GM19328 (cell line): ENCODE measurements around the gene FAM193A.
"Not testable (repeated sequence)": the region's sequence is repeated elsewhere in the genome, so short reads cannot be mapped to it uniquely, and the experiment has no call there.

Experiments used
- ATAC-seq: cut with Tn5 transposase; IDR thresholded peaks from one replicate; pipeline ENCODE4 v1.9.1; 2021; ENCODE audit warnings: mild to moderate bottlenecking, moderate library complexity; ENCODE audit not compliant: unreplicated experiment

FAM193A gene

DNA sequence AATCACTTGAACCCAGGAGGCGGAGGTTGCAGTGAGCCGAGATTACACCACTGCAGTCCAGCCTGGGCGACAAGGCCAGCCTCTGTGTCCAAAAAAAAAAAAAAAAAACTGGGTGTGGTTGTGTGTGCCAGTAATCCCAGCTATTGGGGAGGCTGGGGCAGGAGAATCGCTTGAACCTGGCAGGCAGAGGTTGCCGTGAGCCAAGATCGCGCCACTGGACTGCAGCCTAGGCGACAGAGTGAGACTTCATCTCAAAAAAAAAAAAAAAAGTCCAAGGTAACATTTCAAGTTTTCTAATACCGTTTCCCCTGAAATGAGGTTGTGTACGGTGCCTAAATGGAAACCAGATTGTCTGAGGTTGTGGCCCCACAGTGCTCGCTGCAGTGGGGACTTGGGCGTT is 35.6 kb downstream of the FAM193A start:
- no peak for ATAC-seq

DNA sequence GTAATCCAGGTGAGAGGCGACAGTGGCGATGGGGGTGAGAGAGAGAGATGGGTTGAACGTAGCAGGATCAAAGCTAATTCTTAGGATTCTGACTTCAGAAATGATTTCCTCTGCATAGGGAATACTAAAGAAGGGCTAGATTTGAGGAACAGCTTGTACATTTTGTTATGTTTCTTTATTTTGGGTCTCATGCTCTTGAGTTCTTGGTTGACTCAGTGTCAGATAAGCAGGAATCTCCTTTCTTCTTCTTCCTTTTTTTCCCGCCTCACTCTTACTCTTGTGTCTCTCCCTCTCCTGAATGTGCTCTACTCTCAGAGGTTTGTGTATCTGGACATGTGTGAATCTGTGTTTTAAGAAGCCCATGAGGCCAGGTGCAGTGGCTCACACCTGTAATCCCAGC is 36.4 kb downstream of the FAM193A start:
- ATAC-seq: no peak

DNA sequence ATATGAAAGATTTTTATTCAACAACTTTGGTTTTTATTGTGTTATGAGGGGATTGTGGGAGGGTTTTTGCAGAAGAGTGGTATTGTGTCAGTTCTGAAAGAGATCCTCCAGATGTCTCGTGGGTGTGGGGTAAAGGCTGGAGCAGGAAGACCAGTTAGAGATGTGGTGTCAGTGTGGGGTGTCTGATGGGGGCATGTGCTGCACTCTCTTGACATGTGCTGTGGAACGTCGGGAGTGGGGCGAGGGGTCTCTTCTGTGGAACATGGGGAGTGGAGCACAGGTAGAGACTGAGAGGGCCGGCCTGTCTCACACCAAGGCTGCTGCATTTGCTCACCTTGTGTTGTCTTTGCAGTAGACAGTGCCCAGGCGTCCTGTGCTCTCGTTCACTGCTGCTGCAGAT is 37.6 kb downstream of the FAM193A start:
- ATAC-seq: no peak

DNA sequence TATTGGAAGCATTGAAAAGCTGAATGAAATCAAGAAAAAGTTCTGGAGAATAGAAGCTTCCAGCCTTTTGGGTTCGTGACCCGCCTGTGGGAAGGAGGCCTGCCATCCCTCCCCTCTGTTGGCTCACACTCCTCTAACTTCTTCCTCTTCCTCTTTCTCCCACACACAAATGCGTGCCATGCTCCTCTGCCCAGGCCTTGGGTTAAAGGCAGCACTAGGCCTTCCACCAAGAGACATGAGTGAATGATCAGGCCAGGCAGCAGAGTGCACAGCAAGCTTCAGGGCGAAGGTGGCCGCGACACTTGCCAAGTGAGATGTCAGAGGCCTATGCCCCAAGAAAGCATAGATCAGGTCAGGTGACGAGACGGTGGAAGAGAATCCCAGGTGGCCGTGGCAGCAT is 38.4 kb downstream of the FAM193A start:
- no peak for ATAC-seq

DNA sequence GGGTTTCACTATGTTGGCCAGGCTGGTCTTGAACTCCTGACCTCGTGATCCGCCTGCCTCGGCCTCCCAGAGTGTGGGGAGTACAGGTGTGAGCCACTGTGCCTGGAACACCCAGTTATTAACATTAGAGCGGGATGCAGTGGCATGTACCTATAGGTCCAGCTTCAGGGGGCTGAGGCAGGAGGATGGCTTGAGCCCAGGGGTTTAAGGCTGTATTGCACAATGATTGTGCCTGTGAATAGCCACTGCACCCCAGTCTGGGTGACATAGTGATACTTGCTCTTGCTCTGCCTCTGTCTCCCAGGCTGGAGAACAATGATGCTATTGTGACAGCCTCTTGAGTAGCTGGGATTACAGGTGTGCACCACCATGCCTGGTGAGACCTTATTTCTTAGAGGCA is 39.8 kb downstream of the FAM193A start:
- ATAC-seq: no peak

DNA sequence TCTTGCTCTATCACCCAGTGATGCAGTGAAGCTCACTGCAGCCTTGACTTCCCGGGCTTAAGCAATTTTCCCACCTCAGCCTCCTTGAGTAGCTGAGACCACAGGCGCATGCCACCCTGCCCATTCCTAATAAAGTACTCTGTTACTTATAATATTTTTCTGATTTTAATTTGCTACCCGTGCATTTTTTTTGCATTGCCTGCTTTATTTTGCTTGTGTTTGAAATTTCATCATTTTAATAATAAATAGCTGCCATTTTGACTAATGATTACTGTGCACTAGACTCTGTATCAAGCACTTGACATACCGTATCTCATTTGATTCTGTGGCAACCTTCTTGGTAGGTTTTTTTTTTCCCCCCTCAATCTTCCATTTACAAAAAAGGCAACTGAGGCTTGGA is 41.7 kb downstream of the FAM193A start:
- no peak for ATAC-seq

DNA sequence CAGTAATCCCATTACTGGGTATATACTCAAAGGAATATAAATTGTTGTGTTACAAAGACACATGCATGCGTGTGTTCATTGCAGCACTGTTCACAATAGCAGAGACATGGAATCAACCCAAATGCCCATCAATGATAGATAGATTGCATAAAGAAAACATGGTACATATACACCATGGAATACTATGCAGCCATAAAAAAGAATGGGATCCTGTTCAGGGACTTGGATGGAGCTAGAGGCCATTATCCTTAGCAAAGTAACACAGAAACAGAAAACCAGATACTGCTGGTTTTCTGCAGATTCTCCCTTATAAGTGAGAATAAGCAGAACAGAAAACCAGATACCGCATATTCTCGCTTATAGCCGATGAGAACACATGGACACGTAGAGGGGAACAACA is 43.5 kb downstream of the FAM193A start:
- no peak for ATAC-seq

DNA sequence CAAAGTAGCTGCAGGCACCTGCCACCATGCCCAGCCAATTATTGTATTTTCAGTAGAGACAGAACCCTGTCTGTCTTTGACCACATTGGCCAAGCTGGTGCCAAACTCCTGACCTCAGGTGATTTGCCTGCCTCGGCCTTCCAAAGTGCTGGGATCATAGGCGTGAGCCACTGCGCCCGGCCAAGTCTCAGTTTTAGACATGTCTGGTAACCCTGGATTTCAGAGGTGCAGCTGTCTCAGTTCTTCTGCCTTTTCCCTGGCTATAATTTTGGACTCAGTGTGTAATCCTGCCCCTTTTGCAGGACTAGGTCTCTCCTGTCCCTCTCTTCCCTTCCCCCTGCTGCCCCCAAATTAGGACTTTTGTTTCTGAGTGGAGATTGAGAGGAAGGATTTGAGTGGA is 46.6 kb downstream of the FAM193A start:
- ATAC-seq: no peak

DNA sequence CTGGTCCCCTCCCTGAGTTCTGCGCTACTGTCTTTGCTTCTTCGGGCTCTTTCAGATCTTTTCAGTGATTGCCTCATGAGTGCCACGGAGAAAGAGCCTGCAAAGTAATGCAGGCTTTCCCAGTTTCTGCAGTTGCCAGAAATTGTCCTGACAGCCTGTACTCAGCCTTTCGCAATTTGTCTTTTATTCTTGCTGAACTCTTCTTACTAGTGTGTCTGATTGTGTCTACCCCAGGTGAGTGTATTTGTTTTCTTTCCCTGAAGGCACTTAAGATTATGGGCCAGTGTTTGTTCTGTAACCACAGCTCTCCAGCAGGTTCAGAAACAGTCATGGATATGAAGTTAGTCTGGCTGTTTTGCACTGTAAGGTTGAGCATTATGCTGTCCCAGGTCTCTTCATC is 47.1 kb downstream of the FAM193A start:
- no peak for ATAC-seq

DNA sequence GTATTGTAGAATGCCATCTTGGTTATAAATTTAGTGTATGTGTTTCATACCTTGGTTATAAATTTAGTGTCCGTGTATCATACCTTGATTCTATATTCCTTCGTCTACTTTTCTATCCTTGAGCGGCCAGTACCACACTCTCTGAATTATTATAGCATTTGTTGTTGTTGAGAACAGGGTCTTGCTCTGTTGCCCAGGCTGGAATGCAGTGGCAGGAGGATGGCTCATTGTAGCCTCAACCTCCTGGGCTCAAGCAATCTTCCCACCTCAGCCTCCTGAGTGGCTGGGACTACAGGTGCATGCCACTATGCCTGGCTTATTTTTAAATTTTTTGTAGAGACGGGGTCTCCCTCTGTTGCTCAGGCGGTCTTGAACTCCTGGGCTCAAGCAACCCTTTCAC is 50.1 kb downstream of the FAM193A start:
- no peak for ATAC-seq

DNA sequence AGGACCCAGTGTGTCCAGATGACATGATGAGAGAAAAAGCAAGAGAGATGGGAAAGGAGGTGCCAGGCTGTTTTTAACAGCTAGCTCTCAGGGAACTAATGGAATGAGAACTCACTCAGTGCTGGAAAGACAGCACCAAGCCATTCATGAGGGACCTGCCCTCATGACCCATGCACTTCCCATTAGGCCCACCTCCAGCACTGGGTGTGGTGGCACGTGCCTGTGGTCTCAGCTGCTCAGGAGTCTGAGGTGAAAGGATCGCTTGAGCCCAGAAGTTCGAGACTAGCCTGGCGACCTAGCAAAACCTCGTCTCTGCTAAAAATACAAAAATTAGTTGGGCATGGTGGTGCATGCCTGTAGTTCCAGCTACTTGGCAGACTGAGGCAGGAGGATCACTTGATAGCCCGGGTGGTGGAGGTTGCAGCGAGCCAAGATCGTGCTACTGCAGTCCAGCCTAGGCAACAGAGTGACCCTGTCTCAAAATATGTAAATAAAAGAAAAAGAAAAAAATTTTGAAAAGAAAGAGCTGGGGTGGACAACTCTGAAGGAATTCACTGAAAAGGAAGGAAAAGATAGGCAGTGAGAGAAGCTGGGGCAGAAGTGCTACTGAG is 50.9 kb downstream of the FAM193A start:
- no peak for ATAC-seq

DNA sequence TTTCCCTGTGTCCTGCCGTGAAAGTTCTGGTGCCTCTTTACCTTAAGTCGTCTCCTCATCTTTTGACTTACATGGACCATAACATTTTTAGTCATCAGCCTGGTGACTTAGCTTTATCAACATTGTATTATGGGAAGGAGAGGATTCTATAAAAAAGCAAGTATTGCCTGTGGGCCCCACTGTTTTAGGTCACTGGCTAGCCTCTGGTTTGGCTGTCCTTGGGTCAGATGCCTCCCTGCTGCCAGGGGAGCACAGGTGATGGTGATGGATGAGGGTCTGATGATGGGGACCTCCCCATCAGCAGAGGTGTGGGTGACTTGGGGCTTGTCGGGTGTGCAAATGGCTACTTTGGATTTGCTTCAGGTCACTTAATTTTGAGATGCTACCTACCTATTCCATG is 51.8 kb downstream of the FAM193A start:
- no peak for ATAC-seq

DNA sequence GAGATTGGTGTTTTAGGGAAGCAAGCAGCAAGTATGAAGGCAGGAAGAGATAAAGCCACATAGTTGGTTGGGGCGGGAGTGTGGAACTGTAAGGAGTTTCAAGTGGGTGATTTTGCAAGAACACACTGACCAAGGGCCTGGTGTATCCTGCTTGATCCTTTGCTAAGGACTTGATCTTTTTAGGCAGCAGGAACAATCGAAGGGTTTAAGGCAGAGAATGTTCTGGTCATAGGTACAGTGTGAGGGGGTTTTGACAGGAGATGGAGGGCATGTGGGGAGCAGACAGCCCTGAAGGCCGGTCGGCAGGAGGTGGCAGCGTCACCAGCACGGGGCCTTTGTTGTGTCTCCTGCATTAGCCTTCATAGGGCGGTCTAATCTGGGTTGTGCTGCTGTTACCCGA is 54.7 kb downstream of the FAM193A start:
- no peak for ATAC-seq

DNA sequence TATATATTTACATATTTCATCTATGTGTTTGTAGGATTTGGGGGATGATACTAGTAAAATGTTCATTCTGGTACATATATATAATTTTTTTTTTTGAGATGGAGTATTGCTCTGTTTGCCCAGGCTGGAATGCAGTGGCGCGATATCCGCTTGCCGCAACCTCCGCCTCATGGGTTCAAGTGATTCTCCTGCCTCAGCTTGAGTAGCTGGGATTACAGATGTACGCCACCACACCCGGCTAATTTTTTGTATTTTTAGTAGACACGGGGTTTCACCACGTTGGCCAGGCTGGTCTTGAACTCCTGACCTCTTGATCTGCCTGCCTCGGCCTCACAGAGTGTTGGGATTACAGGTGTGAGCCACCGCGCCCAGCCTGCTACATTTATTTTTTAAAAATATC is 55.6 kb downstream of the FAM193A start:
- not testable (repeated sequence) for ATAC-seq

DNA sequence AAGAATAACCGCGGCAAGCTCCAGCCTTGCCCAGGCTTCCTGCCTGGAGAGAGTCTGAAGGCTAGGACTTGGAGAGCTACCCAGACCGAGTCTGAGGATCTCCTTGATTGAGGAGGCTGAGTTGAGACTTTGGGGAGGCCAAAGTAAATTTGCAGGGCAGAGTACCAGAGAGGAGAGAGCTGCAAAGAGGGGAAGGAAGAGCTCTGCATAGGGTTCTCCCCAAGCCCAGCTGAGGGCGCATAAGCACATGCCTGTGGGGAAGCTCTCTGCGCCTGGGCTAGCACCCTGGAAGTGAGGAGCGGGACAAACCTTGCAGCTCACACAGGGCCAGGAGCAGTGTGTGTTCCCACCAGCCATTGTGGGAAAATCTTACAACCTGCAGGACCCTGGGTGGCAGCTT is 56.1 kb downstream of the FAM193A start:
- ATAC-seq: no peak

DNA sequence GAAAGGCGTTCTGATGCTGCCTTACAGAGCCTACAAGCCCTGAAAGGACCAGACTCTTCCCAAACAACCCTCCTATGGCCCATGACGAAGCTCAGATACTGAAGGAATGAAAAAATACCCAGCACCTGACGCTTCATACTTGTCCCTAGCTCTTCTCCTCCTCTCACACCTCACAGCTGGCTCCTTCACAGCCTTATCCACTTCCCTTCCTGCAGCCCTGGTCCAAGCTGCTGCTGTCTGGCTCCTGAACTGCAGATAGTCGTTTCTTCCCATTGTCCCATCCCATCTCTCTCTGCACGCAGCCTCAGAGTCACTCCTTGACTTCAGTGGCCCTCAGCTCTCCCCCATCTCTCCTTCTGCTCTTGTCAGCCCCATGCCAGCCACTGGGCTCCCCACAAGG is 56.6 kb downstream of the FAM193A start:
- no peak for ATAC-seq

DNA sequence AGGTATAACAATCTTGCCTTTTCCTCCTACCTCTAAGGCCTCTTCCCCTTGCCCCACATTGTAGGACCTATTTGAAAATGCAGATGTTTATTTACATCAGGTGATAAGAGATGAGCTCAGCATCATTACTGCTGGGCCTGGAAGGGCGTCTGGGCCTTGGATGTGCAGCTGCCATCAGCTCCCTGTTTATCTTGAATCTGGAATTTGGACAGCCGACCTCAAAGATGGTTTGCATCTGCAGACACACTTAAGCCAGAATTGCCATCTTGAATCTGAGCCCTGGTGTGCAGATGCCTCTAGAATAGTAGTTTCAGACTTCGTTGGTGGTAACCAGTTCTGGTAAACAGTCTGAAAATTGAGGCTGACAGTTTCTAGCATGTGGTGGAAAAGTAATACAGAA is 59.0 kb downstream of the FAM193A start:
- no peak for ATAC-seq

DNA sequence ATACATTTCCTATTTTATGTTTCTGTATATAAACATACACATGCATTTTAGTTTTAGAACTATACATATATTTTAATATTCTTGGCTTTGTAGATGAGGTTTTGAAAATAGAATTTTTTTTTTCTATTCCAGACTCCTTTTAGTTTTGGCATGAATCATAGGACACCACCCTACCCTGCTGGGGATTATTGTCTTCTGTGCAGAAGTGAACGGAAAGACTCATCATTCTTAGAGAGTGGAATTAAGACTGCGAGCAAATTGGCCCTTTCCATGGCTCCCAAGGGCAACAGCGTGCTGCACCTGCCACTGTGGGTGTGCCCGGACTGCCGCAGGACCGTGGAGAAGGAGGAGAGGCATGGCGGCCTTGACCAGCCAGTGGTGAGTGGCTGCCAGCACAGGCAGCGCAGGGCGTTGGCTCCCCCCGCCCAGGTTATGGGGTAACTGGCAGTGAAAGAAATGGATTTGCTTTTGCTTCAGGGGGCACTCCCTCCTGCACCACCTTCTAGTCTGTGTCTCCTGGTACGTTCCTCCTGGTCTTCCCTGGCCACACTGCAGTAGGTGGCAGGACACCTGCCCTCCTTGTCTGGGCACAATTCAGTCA is 59.6 kb downstream of the FAM193A start:
- no peak for ATAC-seq

DNA sequence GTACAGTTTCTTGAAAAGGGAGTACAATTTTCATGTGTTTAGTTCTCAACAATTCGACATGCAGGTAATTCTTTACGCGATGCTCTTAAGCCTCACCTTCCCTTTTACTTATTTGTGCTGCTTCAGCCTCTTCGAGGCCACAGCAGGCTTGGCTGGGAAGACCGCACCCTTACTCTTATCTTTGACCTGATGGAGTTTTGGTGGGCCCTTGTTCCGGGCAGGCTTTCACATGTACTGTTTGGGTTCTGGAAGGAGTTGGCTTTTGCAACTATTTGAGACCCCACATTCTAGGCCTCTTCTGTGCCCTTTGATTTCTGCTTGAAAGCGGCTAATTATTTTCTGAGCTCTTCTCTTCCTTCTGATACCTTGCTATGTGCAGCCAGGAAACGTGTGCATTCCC is 60.2 kb downstream of the FAM193A start:
- no peak for ATAC-seq

DNA sequence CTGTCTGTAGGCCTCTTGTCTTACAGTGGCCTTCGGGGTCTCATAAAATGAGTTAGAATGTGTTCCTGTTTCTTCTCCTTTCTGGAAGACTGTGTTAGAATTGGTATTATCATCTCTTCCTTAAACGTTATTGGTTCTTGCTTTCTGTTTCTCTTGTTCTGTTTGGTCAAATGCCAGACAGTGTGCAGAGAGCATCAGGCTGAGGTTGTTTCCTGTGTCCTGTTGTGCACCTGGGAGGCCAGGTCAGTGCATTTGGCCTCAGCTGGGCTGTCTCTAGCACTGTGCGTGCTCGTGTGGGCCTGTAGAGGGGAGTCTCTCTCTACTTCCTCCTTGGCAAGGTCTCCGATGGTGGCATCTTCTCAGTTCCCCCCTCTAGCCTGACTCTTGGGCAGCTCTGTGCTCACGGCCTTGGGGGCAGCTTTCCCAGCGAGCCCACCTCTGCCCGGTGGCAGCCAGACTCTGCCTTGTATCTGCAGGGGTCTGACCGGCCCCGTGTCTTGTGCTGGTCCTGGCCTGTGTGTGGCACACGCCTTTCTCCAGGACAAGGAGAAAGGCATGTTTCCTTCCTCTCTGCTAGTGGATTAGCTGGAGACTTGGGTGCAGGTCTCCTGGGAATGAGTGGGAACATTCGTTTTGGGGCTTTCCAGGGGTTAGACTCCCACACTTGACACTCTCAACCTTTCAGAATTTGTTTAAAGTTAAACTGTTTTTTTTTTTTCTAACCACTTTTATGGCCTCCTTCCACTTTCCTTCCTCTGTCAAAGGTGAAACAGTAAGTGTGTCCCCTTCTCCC is 62.3 kb downstream of the FAM193A start:
- ATAC-seq: peak; percentile 70

DNA sequence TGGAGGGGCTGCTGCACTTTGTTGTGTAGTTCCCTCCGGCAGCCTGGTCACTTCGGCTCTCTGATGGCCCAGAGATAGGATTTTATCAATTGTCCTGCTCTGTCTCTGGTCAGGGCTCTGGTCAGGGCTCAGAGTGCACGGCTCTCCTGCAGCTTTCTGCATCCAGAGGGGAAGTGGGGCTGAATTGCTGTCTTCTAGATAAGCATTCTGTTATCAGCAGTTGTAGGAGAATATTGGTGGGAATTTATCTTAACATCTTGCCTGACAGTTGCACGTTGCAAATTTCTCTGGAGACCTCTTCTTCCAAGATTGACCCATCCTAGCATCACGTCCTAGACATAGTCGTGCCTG is 62.8 kb downstream of the FAM193A start:
- no peak for ATAC-seq

DNA sequence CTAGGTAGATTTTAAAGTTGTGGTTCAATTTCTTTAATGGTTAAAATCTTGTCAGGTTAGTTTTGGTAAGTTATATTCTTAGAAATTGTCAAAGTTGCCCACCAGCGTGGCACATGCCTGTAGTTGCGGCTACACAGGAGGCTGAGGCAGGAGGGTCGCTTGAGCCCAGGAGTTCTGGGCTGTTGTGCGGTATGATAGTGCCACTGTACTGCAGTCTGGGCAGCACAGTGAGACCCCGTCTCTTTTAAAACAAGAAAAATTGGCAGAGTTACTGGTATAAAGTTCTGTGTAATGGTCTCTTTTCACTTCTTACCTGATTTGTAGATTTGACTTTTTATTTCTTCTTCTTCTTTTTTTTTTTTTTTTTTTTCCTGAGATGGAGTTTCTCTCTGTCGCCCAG is 64.4 kb downstream of the FAM193A start:
- no peak for ATAC-seq

DNA sequence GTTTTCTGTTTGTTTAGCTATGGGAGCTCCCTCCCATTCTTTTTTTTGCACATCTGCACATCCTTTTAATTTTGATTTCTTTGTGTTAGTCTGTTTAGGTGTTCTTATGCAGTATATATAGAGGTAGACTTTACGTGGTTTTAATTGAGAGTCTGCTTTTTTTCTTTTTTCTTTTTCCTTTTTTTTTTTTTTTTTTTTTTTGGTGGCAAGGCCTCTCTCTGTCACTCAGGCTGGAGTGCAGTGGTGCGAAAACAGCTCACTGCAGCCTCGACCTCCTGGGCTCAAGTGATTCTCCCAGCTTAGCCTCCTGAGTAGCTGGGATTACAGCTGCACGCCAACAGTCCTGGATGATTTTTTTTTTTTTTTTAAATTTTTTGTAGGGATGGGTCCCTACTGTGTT is 68.2 kb downstream of the FAM193A start:
- no peak for ATAC-seq
